CD14-positive monocyte (primary cell): Measurements from ENCODE around the gene WNT7B. TPM values are rescaled to one million over a fixed set of nuclear protein-coding genes. Genes with fewer than 3 reads are reported as not detected.

Experiments
- DNase-seq, 3 donors: peaks; one replicate each; pipeline ENCODE4 v3.0.0-alpha.2; 2011 to 2022
- H2AFZ ChIP-seq: 2 replicates; pipeline ENCODE4 v1.6.0; 2012; ENCODE audit warnings: mild to moderate bottlenecking, low read depth, low read length, inconsistent platforms; ENCODE audit not compliant: insufficient read depth, poor library complexity, severe bottlenecking
- H3K27ac ChIP-seq, 2 donors: 1 replicate in 1 of 2; 2 replicates in 1 of 2; pipeline ENCODE4 v1.5.1; 2012 to 2013; ENCODE audit warnings: low read length in 2 of 2, control low read depth in 1 of 2, inconsistent platforms in 1 of 2, low read depth in 1 of 2, mild to moderate bottlenecking in 1 of 2
- H3K27me3 ChIP-seq, 2 donors: one replicate each; pipeline versions ENCODE4 v1.6.0 to v1.6.1; 2011 to 2013; ENCODE audit warnings: low read length in 2 of 2; ENCODE audit not compliant: control insufficient read depth in 2 of 2, insufficient read depth in 2 of 2
- H3K36me3 ChIP-seq, 2 donors: replicated peaks in 1 of 2; 1 replicate in 1 of 2; 2 replicates in 1 of 2; pipeline versions ENCODE4 v1.5.1 to v1.6.1; 2012 to 2013; ENCODE audit warnings: low read length in 2 of 2, control low read depth in 1 of 2, inconsistent platforms in 1 of 2, mild to moderate bottlenecking in 1 of 2; ENCODE audit not compliant: insufficient read depth in 2 of 2, control insufficient read depth in 1 of 2
- H3K4me1 ChIP-seq, 2 donors: 1 replicate in 1 of 2; 2 replicates in 1 of 2; pipeline versions ENCODE4 v1.5.1 to v1.6.1; 2012 to 2013; ENCODE audit warnings: low read length in 2 of 2, control low read depth in 1 of 2, inconsistent platforms in 1 of 2, mild to moderate bottlenecking in 1 of 2, moderate library complexity in 1 of 2; ENCODE audit not compliant: insufficient read depth in 2 of 2, control insufficient read depth in 1 of 2
- H3K4me2 ChIP-seq: replicated peaks from 2 replicates; pipeline ENCODE3; 2012; ENCODE audit warnings: low read length, moderate library complexity, mild to moderate bottlenecking; ENCODE audit not compliant: poor library complexity, severe bottlenecking; ENCODE audit errors: extremely low read depth
- H3K4me3 ChIP-seq, 3 experiments: fragments of 200-600 bp in 1 of 3; sonication (generic) in 1 of 3; replicated peaks in 1 of 3; 1 replicate in 2 of 3; 2 replicates in 1 of 3; pipeline ENCODE4 v1.5.1; 2011 to 2013; ENCODE audit warnings: low read length in 3 of 3, mild to moderate bottlenecking in 3 of 3, control low read depth in 2 of 3, low read depth in 2 of 3, inconsistent platforms in 1 of 3, moderate library complexity in 1 of 3
- H3K79me2 ChIP-seq: 2 replicates; pipeline ENCODE4 v1.6.0; 2012; ENCODE audit warnings: mild to moderate bottlenecking, control low read depth, inconsistent platforms, low read length, moderate library complexity; ENCODE audit not compliant: insufficient read depth
- H3K9ac ChIP-seq: 2 replicates; pipeline ENCODE4 v1.6.0; 2017; ENCODE audit warnings: low read length, mild to moderate bottlenecking; ENCODE audit not compliant: insufficient read depth, poor library complexity, severe bottlenecking
- H3K9me3 ChIP-seq, 2 donors: replicated peaks in 1 of 2; 1 replicate in 1 of 2; 2 replicates in 1 of 2; pipeline versions ENCODE4 v1.5.1 to v1.6.1; 2012 to 2013; ENCODE audit warnings: low read length in 2 of 2, control low read depth in 1 of 2; ENCODE audit not compliant: control insufficient read depth in 1 of 2, insufficient read depth in 1 of 2
- H4K20me1 ChIP-seq: 2 replicates; pipeline ENCODE4 v1.6.0; 2012; ENCODE audit warnings: mild to moderate bottlenecking, low read length, control low read depth, moderate library complexity; ENCODE audit not compliant: insufficient read depth
- H3K27ac Mint-ChIP-seq, 7 donors: one replicate each; pipeline ENCODE4 v1.8.0; 2020; ENCODE audit warnings: mild to moderate bottlenecking in 7 of 7, mixed read lengths in 7 of 7, moderate library complexity in 6 of 7, inconsistent platforms in 2 of 7
- H3K27me3 Mint-ChIP-seq, 3 donors: one replicate each; pipeline ENCODE4 v1.8.0; 2021 to 2022; ENCODE audit warnings: low read depth in 3 of 3, mild to moderate bottlenecking in 3 of 3, mixed read lengths in 3 of 3, moderate library complexity in 3 of 3, inconsistent platforms in 1 of 3
- H3K36me3 Mint-ChIP-seq, 2 donors: one replicate each; pipeline ENCODE4 v1.8.0; 2020; ENCODE audit warnings: mixed read lengths in 2 of 2, inconsistent platforms in 1 of 2, mild to moderate bottlenecking in 1 of 2
- H3K4me1 Mint-ChIP-seq: one replicate; pipeline ENCODE4 v1.8.0; 2020; ENCODE audit warnings: mild to moderate bottlenecking, mixed read lengths
- H3K4me3 Mint-ChIP-seq, 2 donors: one replicate each; pipeline ENCODE4 v1.8.0; 2020; ENCODE audit warnings: mild to moderate bottlenecking in 2 of 2, mixed read lengths in 2 of 2, moderate library complexity in 1 of 2
- H3K9me3 Mint-ChIP-seq, 7 donors: one replicate each; pipeline ENCODE4 v1.8.0; 2020 to 2022; ENCODE audit warnings: mixed read lengths in 7 of 7, mild to moderate bottlenecking in 6 of 7, moderate library complexity in 6 of 7, inconsistent platforms in 2 of 7
- CTCF ChIP-seq: fragments of 200-600 bp; IDR thresholded peaks from one replicate; pipeline ENCODE4 v1.8.0; 2022; ENCODE audit warnings: antibody characterized with exemption, mild to moderate bottlenecking
- WGBS: methylation state at CpG from one replicate; pipeline ENCODE4 v1.1.5; 2013; ENCODE audit warnings: missing lambda C conversion rate; ENCODE audit not compliant: insufficient coverage; 5-methylcytosine and 5-hydroxymethylcytosine counted together
- intact Hi-C, 2 donors: fragments of 100-400 bp; cut with micrococcal nuclease; formaldehyde crosslinking; loops; one replicate each; pipeline versions ENCODE4 v1.15.0 to v1.15.1; 2023
- polyA plus RNA-seq, 3 donors: library from polyadenylated mRNA; depleted of rRNA in 1 of 3; unstranded in 2 of 3; stranded (reverse) in 1 of 3; fragments of 300-500 nt in 2 of 3; fragments of >200 nt in 1 of 3; fragmentation: Illumina TruSeq in 2 of 3; gene quantifications; 1 replicate in 2 of 3; 2 replicates in 1 of 3; pipeline ENCODE4 v1.2.3, GENCODE V29; 2012 to 2021

Gene WNT7B
- polyA plus RNA-seq, 3 donors, result not detected

GRCh38 chr22:46025225-46025972 is 48.4 kb upstream of the WNT7B start:
- H2AFZ ChIP-seq, result no peak overlapping the region
- no peak for DNase-seq
- no peak overlapping the region for H3K9ac ChIP-seq
- no peak overlapping the region for H3K4me2 ChIP-seq
- peaks cover 0 to 20% of the 10 kb centered on the region in 2 donors for H3K27me3 ChIP-seq
- Mint-ChIP-seq H3K4me3 (peak overlapping the region; percentile 20 to 91), H3K9me3 (peaks cover 0 to 4% (median 0%) of the 10 kb centered on the region in 7 donors), H3K4me1 (peaks cover 10% of the 10 kb centered on the region), H3K27ac (no peak overlapping the region), H3K27me3 (peaks cover 17 to 30% (median 22%) of the 10 kb centered on the region in 3 donors), H3K36me3 (peaks cover 0 to 2% of the 10 kb centered on the region in 2 donors)
- H3K27ac ChIP-seq, result no peak overlapping the region
- no peak overlapping the region for H3K4me3 ChIP-seq
- peaks cover 5 to 20% of the 10 kb centered on the region in 2 donors for H3K4me1 ChIP-seq
- no peaks in the 10 kb centered on the region for H3K79me2 ChIP-seq
- TF ChIP-seq CTCF, result no peak
- no peaks in the 10 kb centered on the region for H3K36me3 ChIP-seq
- 83% methylated on average over 8 of the region's 8 CpGs for WGBS
- H4K20me1 ChIP-seq, result no peaks in the 10 kb centered on the region
- intact Hi-C loops, result no loop called here
- H3K9me3 ChIP-seq, result no peaks in the 10 kb centered on the region

- Mint-ChIP-seq H3K27ac (no peak overlapping the region), H3K36me3 (peaks cover 0 to 4% of the 10 kb centered on the region in 2 donors), H3K27me3 (peaks cover 17 to 30% (median 19%) of the 10 kb centered on the region in 3 donors), H3K4me3 (no peak overlapping the region), H3K9me3 (peaks cover 3 to 7% (median 5%) of the 10 kb centered on the region in 7 donors), H3K4me1 (peaks cover 13% of the 10 kb centered on the region)
- no peak for DNase-seq
- no peak for TF ChIP-seq CTCF
- no peak overlapping the region for H3K4me2 ChIP-seq
- H3K9ac ChIP-seq, result no peak overlapping the region
- H2AFZ ChIP-seq, result no peak overlapping the region
- H4K20me1 ChIP-seq, result no peaks in the 10 kb centered on the region
- H3K36me3 ChIP-seq, result no peaks in the 10 kb centered on the region
- no peak overlapping the region for H3K4me3 ChIP-seq
- H3K27me3 ChIP-seq, result peaks cover 0 to 20% of the 10 kb centered on the region in 2 donors
- intact Hi-C loops, result no loop called here
- peaks cover 0 to 5% of the 10 kb centered on the region in 2 donors for H3K9me3 ChIP-seq
- H3K79me2 ChIP-seq, result no peaks in the 10 kb centered on the region
- H3K4me1 ChIP-seq, result peaks cover 6 to 21% of the 10 kb centered on the region in 2 donors
- 85% methylated on average over 3 of the region's 4 CpGs for WGBS
- H3K27ac ChIP-seq, result no peak overlapping the region
Measured at GRCh38 chr22:46024136-46024840, 47.3 kb upstream of the WNT7B start.
